Measurements from ENCODE around the gene BPI. TPM values are rescaled to one million over a fixed set of nuclear protein-coding genes. Genes with fewer than 3 reads are reported as not detected.
"Not testable (repeated sequence)": the region's sequence is repeated elsewhere in the genome, so short reads cannot be mapped to it uniquely, and the experiment has no call there.

BPI gene
- total RNA-seq, 3 donors from 2014 or later, result not detected

- DNase-seq (no peak), ATAC-seq (no peak)
- no peaks in the 10 kb centered on the region for H3K36me3 Mint-ChIP-seq (ENCODE audit: insufficient read depth)
- H3K9me3 Mint-ChIP-seq, result no peaks in the 10 kb centered on the region
- H3K4me1 Mint-ChIP-seq (ENCODE audit: low read depth), result no peaks in the 10 kb centered on the region
- H3K4me3 Mint-ChIP-seq, result no peak overlapping the region
- H3K27me3 Mint-ChIP-seq (ENCODE audit: low read depth), result peaks cover 24% of the 10 kb centered on the region
Observed at GRCh38 chr20:38270869-38271605, 32.9 kb upstream of the BPI start.

GRCh38 chr20:38271608-38272120, 32.3 kb upstream of the BPI start:
- H3K4me1 Mint-ChIP-seq (ENCODE audit: low read depth), result no peaks in the 10 kb centered on the region
- DNase-seq, result no peak
- no peak overlapping the region for H3K4me3 Mint-ChIP-seq
- H3K27me3 Mint-ChIP-seq (ENCODE audit: low read depth), result peaks cover 23% of the 10 kb centered on the region
- H3K36me3 Mint-ChIP-seq (ENCODE audit: insufficient read depth), result no peaks in the 10 kb centered on the region
- no peaks in the 10 kb centered on the region for H3K9me3 Mint-ChIP-seq
- ATAC-seq, result no peak

GRCh38 chr20:38272398-38272797, 31.6 kb upstream of the BPI start:
- no peak overlapping the region for H3K4me3 Mint-ChIP-seq

GRCh38 chr20:38272961-38273360, 31.0 kb upstream of the BPI start:
- ATAC-seq (no peak), DNase-seq (no peak)
- Mint-ChIP-seq H3K27me3 (ENCODE audit: low read depth) (peaks cover 22% of the 10 kb centered on the region), H3K9me3 (no peaks in the 10 kb centered on the region), H3K4me3 (no peak overlapping the region), H3K36me3 (ENCODE audit: insufficient read depth) (no peaks in the 10 kb centered on the region), H3K4me1 (ENCODE audit: low read depth) (no peaks in the 10 kb centered on the region)

More at GRCh38 chr20:38272398-38272797, 31.6 kb upstream of the BPI start:
- no peak for DNase-seq
- peaks cover 22% of the 10 kb centered on the region for H3K27me3 Mint-ChIP-seq (ENCODE audit: low read depth)
- no peaks in the 10 kb centered on the region for H3K9me3 Mint-ChIP-seq
- no peaks in the 10 kb centered on the region for H3K4me1 Mint-ChIP-seq (ENCODE audit: low read depth)
- ATAC-seq, result no peak
- no peaks in the 10 kb centered on the region for H3K36me3 Mint-ChIP-seq (ENCODE audit: insufficient read depth)

- DNase-seq (no peak), ATAC-seq (no peak)
- no peaks in the 10 kb centered on the region for H3K36me3 Mint-ChIP-seq (ENCODE audit: insufficient read depth)
- no peaks in the 10 kb centered on the region for H3K9me3 Mint-ChIP-seq
- no peak overlapping the region for H3K4me3 Mint-ChIP-seq
- H3K27me3 Mint-ChIP-seq (ENCODE audit: low read depth), result peaks cover 4% of the 10 kb centered on the region
- no peaks in the 10 kb centered on the region for H3K4me1 Mint-ChIP-seq (ENCODE audit: low read depth)
Observed at GRCh38 chr20:38275815-38276550, 28.0 kb upstream of the BPI start.

GRCh38 chr20:38277285-38277684, 26.7 kb upstream of the BPI start:
- no peaks in the 10 kb centered on the region for H3K9me3 Mint-ChIP-seq
- ATAC-seq (no peak), DNase-seq (no peak)
- no peaks in the 10 kb centered on the region for H3K27me3 Mint-ChIP-seq (ENCODE audit: low read depth)
- H3K36me3 Mint-ChIP-seq (ENCODE audit: insufficient read depth), result no peaks in the 10 kb centered on the region
- no peaks in the 10 kb centered on the region for H3K4me1 Mint-ChIP-seq (ENCODE audit: low read depth)
- no peak overlapping the region for H3K4me3 Mint-ChIP-seq

GRCh38 chr20:38277691-38278090, 26.3 kb upstream of the BPI start:
- H3K4me3 Mint-ChIP-seq, result no peak overlapping the region
- H3K9me3 Mint-ChIP-seq, result no peaks in the 10 kb centered on the region
- no peaks in the 10 kb centered on the region for H3K4me1 Mint-ChIP-seq (ENCODE audit: low read depth)
- ATAC-seq, result no peak
- no peak for DNase-seq
- no peaks in the 10 kb centered on the region for H3K36me3 Mint-ChIP-seq (ENCODE audit: insufficient read depth)
- H3K27me3 Mint-ChIP-seq (ENCODE audit: low read depth), result no peaks in the 10 kb centered on the region

GRCh38 chr20:38278131-38278530, 25.8 kb upstream of the BPI start:
- no peaks in the 10 kb centered on the region for H3K27me3 Mint-ChIP-seq (ENCODE audit: low read depth)
- H3K4me3 Mint-ChIP-seq, result no peak overlapping the region
- H3K4me1 Mint-ChIP-seq (ENCODE audit: low read depth), result no peaks in the 10 kb centered on the region
- no peaks in the 10 kb centered on the region for H3K9me3 Mint-ChIP-seq
- DNase-seq, result no peak
- H3K36me3 Mint-ChIP-seq (ENCODE audit: insufficient read depth), result no peaks in the 10 kb centered on the region
- ATAC-seq, result no peak

- no peak for ATAC-seq
- no peaks in the 10 kb centered on the region for H3K36me3 Mint-ChIP-seq (ENCODE audit: insufficient read depth)
- no peaks in the 10 kb centered on the region for H3K4me1 Mint-ChIP-seq (ENCODE audit: low read depth)
- no peak overlapping the region for H3K4me3 Mint-ChIP-seq
- H3K27me3 Mint-ChIP-seq (ENCODE audit: low read depth), result no peaks in the 10 kb centered on the region
- no peak for DNase-seq
- H3K9me3 Mint-ChIP-seq, result no peaks in the 10 kb centered on the region
Observed at GRCh38 chr20:38278763-38279162, 25.2 kb upstream of the BPI start.

GRCh38 chr20:38281176-38281915, 22.6 kb upstream of the BPI start:
- DNase-seq; H3K27me3 Mint-ChIP-seq (ENCODE audit: low read depth); H3K9me3 Mint-ChIP-seq: not testable (repeated sequence)

GRCh38 chr20:38283236-38283635, 20.7 kb upstream of the BPI start:
- no peak overlapping the region for H3K4me3 Mint-ChIP-seq
- DNase-seq, result no peak

More at GRCh38 chr20:38281176-38281915, 22.6 kb upstream of the BPI start:
- not testable (repeated sequence) for H3K4me3 Mint-ChIP-seq; H3K36me3 Mint-ChIP-seq (ENCODE audit: insufficient read depth); ATAC-seq; H3K4me1 Mint-ChIP-seq (ENCODE audit: low read depth)

GRCh38 chr20:38284066-38284650, 19.8 kb upstream of the BPI start:
- H3K4me3 Mint-ChIP-seq; H3K4me1 Mint-ChIP-seq (ENCODE audit: low read depth); ATAC-seq; H3K9me3 Mint-ChIP-seq; H3K36me3 Mint-ChIP-seq (ENCODE audit: insufficient read depth); DNase-seq: not testable (repeated sequence)
- peaks cover 16% of the 10 kb centered on the region for H3K27me3 Mint-ChIP-seq (ENCODE audit: low read depth)

More at GRCh38 chr20:38283236-38283635, 20.7 kb upstream of the BPI start:
- no peaks in the 10 kb centered on the region for H3K36me3 Mint-ChIP-seq (ENCODE audit: insufficient read depth)
- H3K9me3 Mint-ChIP-seq, result no peaks in the 10 kb centered on the region
- no peak for ATAC-seq
- no peaks in the 10 kb centered on the region for H3K4me1 Mint-ChIP-seq (ENCODE audit: low read depth)
- H3K27me3 Mint-ChIP-seq (ENCODE audit: low read depth), result peaks cover 16% of the 10 kb centered on the region

- Mint-ChIP-seq H3K4me1 (ENCODE audit: low read depth) (no peaks in the 10 kb centered on the region), H3K27me3 (ENCODE audit: low read depth) (peaks cover 18% of the 10 kb centered on the region), H3K4me3 (no peak overlapping the region), H3K9me3 (no peaks in the 10 kb centered on the region), H3K36me3 (ENCODE audit: insufficient read depth) (no peaks in the 10 kb centered on the region)
- ATAC-seq (no peak), DNase-seq (no peak)
Observed at GRCh38 chr20:38284893-38285444, 19.0 kb upstream of the BPI start.

All from activated T-cell treated with anti-CD3 and anti-CD28 coated beads, Interleukin-2, amount 50 U/mL, for 4 hours (primary cell).